OCI-LY7 (cell line): Measurements from ENCODE around the gene GTF3C1.

Experiments used
- EZH2phosphoT487 ChIP-seq: fragments of 200-600 bp; sonication (generic); IDR thresholded peaks from 2 replicates; pipeline ENCODE4 v1.6.1; 2018; ENCODE audit warnings: low read depth, borderline replicate concordance, mild to moderate bottlenecking, mixed run types, antibody characterized with exemption, low read length, moderate library complexity, mixed read lengths
- TF ChIP-seq, protein P1 (sequence below): fragments of 200-600 bp; sonication (generic); conservative IDR thresholded peaks from 2 replicates; pipeline ENCODE4 v1.5.1; 2014; ENCODE audit warnings: mild to moderate bottlenecking, antibody characterized with exemption, low read length, moderate library complexity, mixed read lengths

GRCh38 chr16:27429981-27430441 lies 119.7 kb downstream of the GTF3C1 start:
- TF ChIP-seq, protein P1, sequence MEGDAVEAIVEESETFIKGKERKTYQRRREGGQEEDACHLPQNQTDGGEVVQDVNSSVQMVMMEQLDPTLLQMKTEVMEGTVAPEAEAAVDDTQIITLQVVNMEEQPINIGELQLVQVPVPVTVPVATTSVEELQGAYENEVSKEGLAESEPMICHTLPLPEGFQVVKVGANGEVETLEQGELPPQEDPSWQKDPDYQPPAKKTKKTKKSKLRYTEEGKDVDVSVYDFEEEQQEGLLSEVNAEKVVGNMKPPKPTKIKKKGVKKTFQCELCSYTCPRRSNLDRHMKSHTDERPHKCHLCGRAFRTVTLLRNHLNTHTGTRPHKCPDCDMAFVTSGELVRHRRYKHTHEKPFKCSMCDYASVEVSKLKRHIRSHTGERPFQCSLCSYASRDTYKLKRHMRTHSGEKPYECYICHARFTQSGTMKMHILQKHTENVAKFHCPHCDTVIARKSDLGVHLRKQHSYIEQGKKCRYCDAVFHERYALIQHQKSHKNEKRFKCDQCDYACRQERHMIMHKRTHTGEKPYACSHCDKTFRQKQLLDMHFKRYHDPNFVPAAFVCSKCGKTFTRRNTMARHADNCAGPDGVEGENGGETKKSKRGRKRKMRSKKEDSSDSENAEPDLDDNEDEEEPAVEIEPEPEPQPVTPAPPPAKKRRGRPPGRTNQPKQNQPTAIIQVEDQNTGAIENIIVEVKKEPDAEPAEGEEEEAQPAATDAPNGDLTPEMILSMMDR = no peak
- TF ChIP-seq EZH2phosphoT487 = no peak
